SK-N-MC (cell line): ENCODE data around the gene NCF4.

Experiments used
- DNase-seq: peaks from one replicate; pipeline ENCODE4 v3.0.0-alpha.2; 2011; ENCODE audit warnings: low read depth, low spot score
- H3K27ac ChIP-seq: fragments of 200-600 bp; sonication (generic); 2 replicates; pipeline ENCODE4 v1.5.1; 2016; ENCODE audit warnings: mixed run types
- H3K36me3 ChIP-seq: fragments of 200-600 bp; sonication (generic); 2 replicates; pipeline ENCODE4 v1.6.1; 2017; ENCODE audit warnings: antibody characterized with exemption, low read length, mixed read lengths; ENCODE audit not compliant: insufficient read depth
- H3K4me3 ChIP-seq: fragments of 200-600 bp; sonication (generic); 2 replicates; pipeline ENCODE4 v1.5.1; 2016
- H3K9ac ChIP-seq: fragments of 200-600 bp; sonication (generic); 2 replicates; pipeline ENCODE4 v1.8.0; 2017; ENCODE audit warnings: mixed run types, mixed read lengths; ENCODE audit not compliant: insufficient read length
- H3K9me3 ChIP-seq: fragments of 200-600 bp; sonication (generic); 2 replicates; pipeline ENCODE4 v1.6.1; 2017; ENCODE audit warnings: low read depth, mild to moderate bottlenecking, antibody characterized with exemption, low read length, moderate library complexity, mixed read lengths
- EZH2 ChIP-seq: fragments of 200-600 bp; sonication (generic); IDR thresholded peaks from one replicate; pipeline ENCODE4 v1.6.1; 2017; ENCODE audit warnings: antibody characterized with exemption
- FOXP2 ChIP-seq: optimal IDR thresholded peaks from 2 replicates; pipeline ENCODE3; 2011; ENCODE audit warnings: mild to moderate bottlenecking, moderate library complexity; ENCODE audit not compliant: insufficient read depth; ENCODE audit errors: extremely low read length, control extremely low read depth
- POLR2AphosphoS5 ChIP-seq: IDR thresholded peaks from 2 replicates; pipeline ENCODE4 v1.6.1; 2012; ENCODE audit warnings: mild to moderate bottlenecking, low read depth, low read length, borderline replicate concordance

NCF4 gene

DNA sequence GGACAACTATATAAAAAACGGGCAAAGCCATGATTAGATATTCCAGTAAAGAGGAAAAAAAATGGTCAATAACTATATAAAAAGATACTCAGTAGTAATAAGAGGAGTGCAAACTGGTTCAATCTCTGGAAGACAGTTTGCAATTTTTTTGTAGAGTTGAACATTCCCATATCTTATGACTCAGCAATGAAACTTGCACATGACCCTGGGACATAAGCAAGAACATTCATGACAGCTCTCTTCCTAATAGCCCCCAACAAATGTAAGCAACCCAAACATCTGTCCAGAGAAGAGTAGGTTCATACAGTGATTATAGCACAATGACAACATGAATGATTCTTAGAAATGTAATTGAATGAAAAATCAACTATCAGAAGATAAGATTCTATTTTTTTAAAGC, 30.8 kb downstream of the NCF4 start:
- DNase-seq, result no peak
- TF ChIP-seq POLR2AphosphoS5 (no peak), FOXP2 (no peak), EZH2 (no peak)
- Histone ChIP-seq H3K36me3 (no peaks in the 10 kb centered on the region), H3K27ac (no peak overlapping the region), H3K9ac (no peak overlapping the region), H3K4me3 (no peak overlapping the region), H3K9me3 (no peaks in the 10 kb centered on the region)

- no peaks in the 10 kb centered on the region for H3K9me3 ChIP-seq
- H3K36me3 ChIP-seq, result no peaks in the 10 kb centered on the region
- H3K9ac ChIP-seq, result no peak overlapping the region
- H3K27ac ChIP-seq, result no peak overlapping the region
- DNase-seq, result no peak
- TF ChIP-seq FOXP2, result no peak
- TF ChIP-seq EZH2, result no peak
- TF ChIP-seq POLR2AphosphoS5, result no peak
- H3K4me3 ChIP-seq, result no peak overlapping the region
Observed at GRCh38 chr22:36892292-36892691, 31.5 kb downstream of the NCF4 start.

- H3K4me3 ChIP-seq, result no peak overlapping the region
- no peak overlapping the region for H3K9ac ChIP-seq
- DNase-seq, result no peak
- no peaks in the 10 kb centered on the region for H3K36me3 ChIP-seq
- TF ChIP-seq POLR2AphosphoS5 (no peak), FOXP2 (no peak), EZH2 (no peak)
- no peak overlapping the region for H3K27ac ChIP-seq
- H3K9me3 ChIP-seq, result no peaks in the 10 kb centered on the region
Observed at GRCh38 chr22:36893262-36893661, 32.5 kb downstream of the NCF4 start.

- Histone ChIP-seq H3K27ac (no peak overlapping the region), H3K9ac (no peak overlapping the region), H3K36me3 (no peaks in the 10 kb centered on the region), H3K9me3 (no peaks in the 10 kb centered on the region), H3K4me3 (no peak overlapping the region)
- TF ChIP-seq POLR2AphosphoS5 (no peak), FOXP2 (no peak), EZH2 (no peak)
- DNase-seq, result no peak
Observed at GRCh38 chr22:36894266-36894665, 33.5 kb downstream of the NCF4 start.

DNA sequence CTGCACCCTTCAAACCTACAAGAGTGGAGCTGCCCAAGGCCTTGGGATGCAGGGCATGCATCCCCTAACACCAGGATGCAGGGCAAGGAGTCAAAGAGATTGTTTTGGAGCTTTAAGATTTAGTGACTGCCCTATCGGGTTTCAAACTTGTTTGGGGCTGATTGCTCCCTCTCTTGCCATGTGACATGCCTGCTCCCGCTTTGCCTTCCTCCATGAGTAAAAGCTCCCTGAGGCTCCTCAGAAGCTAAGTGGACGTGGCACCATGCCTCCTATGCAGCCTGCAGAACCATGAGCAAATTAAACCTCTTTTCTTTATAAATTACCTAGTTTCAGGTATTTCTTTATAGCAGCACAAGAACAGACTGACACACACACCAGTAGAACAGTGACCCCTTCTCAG, 36.8 kb downstream of the NCF4 start:
- Histone ChIP-seq H3K27ac (no peak overlapping the region), H3K9ac (no peak overlapping the region), H3K36me3 (no peaks in the 10 kb centered on the region), H3K4me3 (no peak overlapping the region), H3K9me3 (no peaks in the 10 kb centered on the region)
- no peak for DNase-seq
- TF ChIP-seq FOXP2 (no peak), POLR2AphosphoS5 (no peak), EZH2 (no peak)

- no peak overlapping the region for H3K9ac ChIP-seq
- H3K9me3 ChIP-seq, result no peaks in the 10 kb centered on the region
- H3K27ac ChIP-seq, result no peak overlapping the region
- no peaks in the 10 kb centered on the region for H3K36me3 ChIP-seq
- no peak overlapping the region for H3K4me3 ChIP-seq
- TF ChIP-seq EZH2 (no peak), POLR2AphosphoS5 (no peak), FOXP2 (no peak)
- DNase-seq, result no peak
Observed at GRCh38 chr22:36898690-36899089, 37.9 kb downstream of the NCF4 start.

- Histone ChIP-seq H3K4me3 (no peak overlapping the region), H3K9me3 (no peaks in the 10 kb centered on the region), H3K27ac (no peak overlapping the region), H3K9ac (no peak overlapping the region), H3K36me3 (no peaks in the 10 kb centered on the region)
- DNase-seq, result no peak
- no peak for TF ChIP-seq EZH2
- TF ChIP-seq FOXP2, result no peak
- no peak for TF ChIP-seq POLR2AphosphoS5
Observed at GRCh38 chr22:36899498-36899897, 38.7 kb downstream of the NCF4 start.

DNA sequence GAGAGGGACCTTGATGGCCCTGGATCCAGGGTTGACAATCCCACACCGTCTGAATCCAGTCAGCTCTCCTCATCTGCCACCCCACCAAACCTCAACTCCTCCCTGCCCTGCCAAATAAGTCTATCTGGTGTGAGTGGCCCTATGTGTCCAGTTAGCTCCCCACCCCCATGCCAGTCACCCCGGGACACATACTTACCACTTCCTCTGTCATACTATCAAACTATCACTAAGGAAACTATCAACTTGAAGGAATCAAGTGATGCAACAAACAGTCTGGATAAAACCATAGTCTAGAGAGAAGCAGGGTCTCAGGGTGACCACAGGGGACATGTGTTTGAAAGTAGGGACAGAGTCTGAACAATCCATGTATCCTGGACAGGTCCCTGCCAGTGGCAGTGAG, 39.4 kb downstream of the NCF4 start:
- no peak overlapping the region for H3K4me3 ChIP-seq
- H3K9me3 ChIP-seq, result no peaks in the 10 kb centered on the region
- H3K9ac ChIP-seq, result no peak overlapping the region
- no peaks in the 10 kb centered on the region for H3K36me3 ChIP-seq
- no peak for DNase-seq
- no peak overlapping the region for H3K27ac ChIP-seq
- no peak for TF ChIP-seq FOXP2
- no peak for TF ChIP-seq POLR2AphosphoS5
- no peak for TF ChIP-seq EZH2

DNA sequence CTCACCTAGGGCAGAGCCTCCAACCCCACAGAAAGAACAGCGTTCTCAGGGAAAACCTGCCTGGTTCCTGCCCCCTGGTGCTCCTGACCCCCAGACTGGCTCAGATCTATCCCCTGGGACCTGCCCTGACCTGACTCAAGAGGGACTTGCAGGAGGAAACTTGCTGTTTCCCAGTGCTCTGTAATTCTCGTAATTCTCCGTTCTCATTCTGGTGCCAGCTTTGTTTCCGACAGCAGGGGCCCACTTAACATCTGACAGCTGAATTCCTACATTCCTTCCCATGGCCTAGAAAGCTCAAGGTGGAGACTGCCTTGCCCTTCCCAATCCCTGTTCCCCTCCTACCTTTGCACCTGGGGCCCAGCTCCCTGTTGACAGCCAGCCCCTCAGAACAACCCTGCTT, 40.1 kb downstream of the NCF4 start:
- no peak overlapping the region for H3K4me3 ChIP-seq
- TF ChIP-seq EZH2, result no peak
- no peak for TF ChIP-seq POLR2AphosphoS5
- TF ChIP-seq FOXP2, result no peak
- no peak for DNase-seq
- no peaks in the 10 kb centered on the region for H3K9me3 ChIP-seq
- H3K27ac ChIP-seq, result no peak overlapping the region
- no peak overlapping the region for H3K9ac ChIP-seq
- H3K36me3 ChIP-seq, result no peaks in the 10 kb centered on the region
